OCI-LY1 (cell line): ENCODE data around the gene TXNDC11.

Experiments used
- CTCF ChIP-seq: fragments of 200-600 bp; sonication (generic), shearing (Covaris generic); IDR thresholded peaks from 2 replicates; pipeline ENCODE4 v1.5.1; 2017; ENCODE audit warnings: mild to moderate bottlenecking, antibody characterized with exemption, low read length, moderate library complexity, mixed read lengths
- EZH2 ChIP-seq: fragments of 200-600 bp; sonication (generic), shearing (Covaris generic); IDR thresholded peaks from 2 replicates; pipeline ENCODE4 v1.8.0; 2017; ENCODE audit warnings: borderline replicate concordance, mixed run types, mild to moderate bottlenecking, antibody characterized with exemption, low read length, moderate library complexity, mixed read lengths

- TF ChIP-seq CTCF: no peak
- TF ChIP-seq EZH2: no peak
Measured at GRCh38 chr16:11683145-11683544, 59.5 kb downstream of the TXNDC11 start.
